B cell (primary cell): ENCODE measurements around the gene TET3. TPM values are rescaled to one million over a fixed set of nuclear protein-coding genes. Genes with fewer than 3 reads are reported as not detected.

Source experiments
- ATAC-seq: fragments of 200-7000 bp; cut with Tn5 transposase; one replicate; pipeline ENCODE4 v1.10.0; 2021; ENCODE audit warnings: low read depth, mild to moderate bottlenecking, moderate number of reproducible peaks, moderate library complexity
- CTCF ChIA-PET: fragments of 350-600 bp; sonication (Branson Sonifier 250); formaldehyde crosslinking; loops from one replicate; lab custom pipeline; 2021; ENCODE audit warnings: antibody characterized with exemption, inconsistent platforms; lab: Charles Lee
- POLR2A ChIA-PET: fragments of 350-600 bp; sonication (Branson Sonifier 250); formaldehyde crosslinking; loops from one replicate; lab custom pipeline; 2021; ENCODE audit warnings: antibody characterized with exemption; lab: Charles Lee
- DNase-seq: peaks from one replicate; pipeline ENCODE4 v3.0.0; 2013
- H2AFZ ChIP-seq: 2 replicates; pipeline ENCODE4 v1.6.1; 2012; ENCODE audit warnings: mild to moderate bottlenecking, low read depth, low read length; ENCODE audit not compliant: insufficient read depth, poor library complexity, severe bottlenecking
- H3K27ac ChIP-seq, 2 donors: 1 replicate in 1 of 2; 2 replicates in 1 of 2; pipeline ENCODE4 v1.5.1; 2012 to 2013; ENCODE audit warnings: low read length in 2 of 2, mild to moderate bottlenecking in 2 of 2, moderate library complexity in 1 of 2
- H3K27me3 ChIP-seq, 4 experiments: fragments of 200-600 bp in 1 of 4; sonication (generic) in 1 of 4; replicated peaks in 1 of 4; 1 replicate in 2 of 4; 2 replicates in 2 of 4; pipeline versions ENCODE4 v1.6.1 to v1.7.0; 2013 to 2016; ENCODE audit warnings: low read length in 3 of 4, mild to moderate bottlenecking in 2 of 4, mixed read lengths in 1 of 4, moderate library complexity in 1 of 4; ENCODE audit not compliant: insufficient read depth in 4 of 4, control insufficient read depth in 3 of 4; ENCODE audit errors: control extremely low read depth in 1 of 4
- H3K36me3 ChIP-seq, 2 experiments: replicated peaks in 1 of 2; 1 replicate in 1 of 2; 2 replicates in 1 of 2; pipeline versions ENCODE4 v1.6.1 to v1.7.1; 2013; ENCODE audit warnings: low read length in 1 of 2; ENCODE audit not compliant: insufficient read depth in 2 of 2, control insufficient read depth in 1 of 2; ENCODE audit errors: control extremely low read depth in 1 of 2, extremely low read depth in 1 of 2
- H3K4me1 ChIP-seq, 2 donors: fragments of 200-600 bp in 1 of 2; sonication (generic) in 1 of 2; 1 replicate in 1 of 2; 2 replicates in 1 of 2; pipeline versions ENCODE4 v1.5.1 to v1.6.1; 2013 to 2017; ENCODE audit warnings: low read length in 2 of 2; ENCODE audit not compliant: control insufficient read depth in 2 of 2, insufficient read depth in 2 of 2
- H3K4me2 ChIP-seq: replicated peaks from 2 replicates; pipeline ENCODE3; 2012; ENCODE audit warnings: mild to moderate bottlenecking, low read depth, low read length; ENCODE audit not compliant: poor library complexity, severe bottlenecking
- H3K4me3 ChIP-seq, 5 experiments: fragments of 200-600 bp in 1 of 5; sonication (generic) in 1 of 5; 1 replicate in 3 of 5; 2 replicates in 2 of 5; pipeline versions ENCODE4 v1.5.1 to v1.7.0; 2011 to 2016; ENCODE audit warnings: low read length in 4 of 5, mild to moderate bottlenecking in 4 of 5, low read depth in 2 of 5, control low read depth in 1 of 5, moderate library complexity in 1 of 5; ENCODE audit not compliant: insufficient read depth in 1 of 5; ENCODE audit errors: control extremely low read depth in 1 of 5, extremely low read depth in 1 of 5
- H3K79me2 ChIP-seq: fragments of 200-600 bp; sonication (generic); one replicate; pipeline ENCODE4 v1.6.0; 2016; ENCODE audit warnings: low read length; ENCODE audit not compliant: control insufficient read depth, insufficient read depth
- H3K9ac ChIP-seq: fragments of 200-600 bp; sonication (generic); 2 replicates; pipeline ENCODE4 v1.6.1; 2017; ENCODE audit warnings: mild to moderate bottlenecking, low read length, moderate library complexity
- H3K9me3 ChIP-seq, 3 donors: one replicate each; pipeline versions ENCODE4 v1.6.1 to v1.7.1; 2013; ENCODE audit warnings: low read length in 2 of 3; ENCODE audit not compliant: control insufficient read depth in 2 of 3, insufficient read depth in 1 of 3; ENCODE audit errors: control extremely low read depth in 1 of 3
- H4K20me1 ChIP-seq: 2 replicates; pipeline ENCODE4 v1.6.0; 2012; ENCODE audit warnings: mild to moderate bottlenecking, low read length; ENCODE audit not compliant: insufficient read depth, control insufficient read depth, poor library complexity, severe bottlenecking
- H3K27ac Mint-ChIP-seq: one replicate; pipeline ENCODE4 v1.8.0; 2021; ENCODE audit warnings: mixed read lengths
- H3K27me3 Mint-ChIP-seq: one replicate; pipeline ENCODE4 v1.8.0; 2021; ENCODE audit warnings: mixed read lengths
- H3K4me1 Mint-ChIP-seq: one replicate; pipeline ENCODE4 v1.8.0; 2021; ENCODE audit warnings: mixed read lengths
- H3K4me3 Mint-ChIP-seq: one replicate; pipeline ENCODE4 v1.8.0; 2021; ENCODE audit warnings: mixed read lengths
- H3K9me3 Mint-ChIP-seq: one replicate; pipeline ENCODE4 v1.8.0; 2022; ENCODE audit warnings: mixed read lengths; ENCODE audit not compliant: insufficient read depth
- EZH2 ChIP-seq: IDR thresholded peaks from 2 replicates; pipeline ENCODE4 v1.6.1; 2012; ENCODE audit warnings: borderline replicate concordance, low read depth, mild to moderate bottlenecking, moderate library complexity, low read length; ENCODE audit not compliant: insufficient read depth, poor library complexity, severe bottlenecking
- WGBS: methylation state at CpG from one replicate; pipeline ENCODE4 v1.1.5; 2013; ENCODE audit warnings: missing lambda C conversion rate; ENCODE audit not compliant: insufficient coverage; 5-methylcytosine and 5-hydroxymethylcytosine counted together
- intact Hi-C: fragments of 100-400 bp; cut with micrococcal nuclease; formaldehyde crosslinking; loops from one replicate; pipeline ENCODE4 v1.10.0; 2022
- polyA plus RNA-seq: library from polyadenylated mRNA; depleted of rRNA; stranded (reverse); fragments of >200 nt; gene quantifications from 2 replicates; pipeline ENCODE4 v1.2.3, GENCODE V29; 2012
- total RNA-seq, 2 donors: library from RNA; stranded (reverse); fragments of 120-200 nt in 1 of 2; gene quantifications; 1 replicate in 1 of 2; 2 replicates in 1 of 2; pipeline versions ENCODE4 v1.2.3 to v1.2.4, GENCODE V29; 2013 to 2022
- TF ChIP-seq, protein P1 (sequence below): fragments of 200-600 bp; IDR thresholded peaks from one replicate; pipeline ENCODE4 v1.8.0; 2022; ENCODE audit warnings: antibody characterized with exemption, mild to moderate bottlenecking

Gene TET3
- total and polyA plus RNA-seq, 2 donors (not counting 1 experiment from before 2014, with no cell fraction given): 4.7 to 43.9 TPM

DNA sequence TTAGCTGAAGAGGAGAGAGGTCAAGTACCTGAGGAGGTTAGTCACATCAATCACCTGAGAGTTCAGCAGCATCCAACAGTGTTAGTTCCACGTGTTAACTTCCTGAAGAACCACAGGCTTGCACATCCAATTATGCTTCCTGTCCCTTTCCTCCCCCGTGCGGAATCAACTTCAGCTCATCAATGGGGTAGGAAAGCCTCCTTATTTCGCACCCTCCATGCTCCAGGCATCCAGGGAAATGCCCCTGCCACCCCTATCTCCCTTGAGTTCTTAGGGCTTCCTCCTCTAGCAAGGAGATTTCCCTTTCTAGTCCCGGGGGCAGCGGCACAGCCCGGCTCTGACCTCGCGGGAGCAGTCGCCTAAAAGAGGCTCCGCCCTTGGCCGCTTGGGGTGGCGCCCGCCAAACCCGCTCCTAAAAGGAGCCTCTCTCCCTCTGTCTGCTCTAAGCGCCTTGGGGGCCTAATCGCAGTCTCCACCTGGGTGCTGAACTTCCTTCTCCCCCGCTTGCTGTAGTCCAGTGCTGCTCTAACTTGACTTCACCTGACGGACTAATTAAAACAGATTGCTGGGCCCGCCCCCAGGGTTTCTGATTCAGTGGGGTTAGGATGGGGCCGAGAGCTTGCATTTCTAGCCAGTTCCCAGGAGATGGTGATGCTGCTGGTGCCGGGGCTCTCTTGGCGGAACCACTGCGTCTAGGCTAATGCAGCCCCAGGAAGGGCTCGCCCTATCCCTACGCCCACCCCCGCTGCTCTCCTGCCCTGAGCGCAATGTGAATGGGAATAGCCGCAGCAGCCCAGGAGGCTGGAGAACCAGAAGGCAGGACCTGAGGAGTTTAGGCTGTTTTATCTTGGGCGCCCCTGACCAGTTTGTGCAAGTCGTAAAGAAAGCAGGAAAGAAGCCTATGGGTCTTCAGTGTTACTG is 3.4 kb upstream of the TET3 start:
- peak; percentile 53 for DNase-seq
- Histone ChIP-seq H3K4me1 (peaks cover 40 to 52% of the 10 kb centered on the region in 2 donors), H3K27ac (no peak overlapping the region), H4K20me1 (peaks cover 9% of the 10 kb centered on the region), H3K4me3 (peak overlapping the region in 4 of 5 experiments; percentile 24 to 56 (median 42)), H3K9ac (peak overlapping the region; percentile 39), H3K9me3 (no peaks in the 10 kb centered on the region), H3K4me2 (peak overlapping the region; percentile 76), H3K79me2 (peaks cover 9% of the 10 kb centered on the region), H3K27me3 (peaks cover 0 to 9% (median 2%) of the 10 kb centered on the region in 4 experiments), H2AFZ (peak overlapping the region; percentile 67), H3K36me3 (peaks cover 0 to 4% of the 10 kb centered on the region in 2 experiments)
- ChIA-PET POLR2A (interaction anchor here (0.6 kb wide), 1 partner anchor 44 kb away, joined by 3 read pairs; no protein-coding TSS in a partner anchor), CTCF (interaction anchor here (0.6 to 1.3 kb wide), 2 partner anchors 72 to 110 kb away, joined by 3 to 4 read pairs; no protein-coding TSS in a partner anchor)
- intact Hi-C loops: loop anchor here (5.0 kb wide), 1 partner anchor 34 kb away; no protein-coding TSS in a partner anchor
- Mint-ChIP-seq H3K4me1 (peaks cover 53% of the 10 kb centered on the region), H3K27ac (no peak overlapping the region), H3K27me3 (peaks cover 7% of the 10 kb centered on the region), H3K9me3 (no peaks in the 10 kb centered on the region), H3K4me3 (peak overlapping the region; percentile 83)
- TF ChIP-seq EZH2: no peak
- TF ChIP-seq, protein P1, sequence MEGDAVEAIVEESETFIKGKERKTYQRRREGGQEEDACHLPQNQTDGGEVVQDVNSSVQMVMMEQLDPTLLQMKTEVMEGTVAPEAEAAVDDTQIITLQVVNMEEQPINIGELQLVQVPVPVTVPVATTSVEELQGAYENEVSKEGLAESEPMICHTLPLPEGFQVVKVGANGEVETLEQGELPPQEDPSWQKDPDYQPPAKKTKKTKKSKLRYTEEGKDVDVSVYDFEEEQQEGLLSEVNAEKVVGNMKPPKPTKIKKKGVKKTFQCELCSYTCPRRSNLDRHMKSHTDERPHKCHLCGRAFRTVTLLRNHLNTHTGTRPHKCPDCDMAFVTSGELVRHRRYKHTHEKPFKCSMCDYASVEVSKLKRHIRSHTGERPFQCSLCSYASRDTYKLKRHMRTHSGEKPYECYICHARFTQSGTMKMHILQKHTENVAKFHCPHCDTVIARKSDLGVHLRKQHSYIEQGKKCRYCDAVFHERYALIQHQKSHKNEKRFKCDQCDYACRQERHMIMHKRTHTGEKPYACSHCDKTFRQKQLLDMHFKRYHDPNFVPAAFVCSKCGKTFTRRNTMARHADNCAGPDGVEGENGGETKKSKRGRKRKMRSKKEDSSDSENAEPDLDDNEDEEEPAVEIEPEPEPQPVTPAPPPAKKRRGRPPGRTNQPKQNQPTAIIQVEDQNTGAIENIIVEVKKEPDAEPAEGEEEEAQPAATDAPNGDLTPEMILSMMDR: no peak
- ATAC-seq: no peak
- 29% methylated on average over 29 of the region's 31 CpGs for WGBS
